Activated CD8-positive, alpha-beta memory T cell treated with anti-CD3 and anti-CD28 coated beads, Interleukin-2, amount 10 ng/mL, durations not matched to agents 7 days and 5 days (primary cell): ENCODE measurements around the gene CASQ2. TPM values are rescaled to one million over a fixed set of nuclear protein-coding genes. Genes with fewer than 3 reads are reported as not detected.

Experiments
- ATAC-seq: fragments of 150-1000 bp; cut with Tn5 transposase; one replicate; pipeline ENCODE4 v1.10.0; 2021; ENCODE audit warnings: moderate library complexity
- CTCF ChIA-PET: fragments of 350-600 bp; sonication (Branson Sonifier 250); formaldehyde crosslinking; loops from one replicate; lab custom pipeline; 2021; ENCODE audit warnings: antibody characterized with exemption; lab: Charles Lee
- DNase-seq: peaks from one replicate; pipeline ENCODE4 v3.0.0-alpha.2; 2020
- H3K27ac Mint-ChIP-seq: one replicate; pipeline ENCODE4 v1.8.0; 2021; ENCODE audit warnings: mild to moderate bottlenecking, mixed read lengths
- H3K27me3 Mint-ChIP-seq: one replicate; pipeline ENCODE4 v1.8.0; 2021; ENCODE audit warnings: mixed read lengths
- H3K36me3 Mint-ChIP-seq: one replicate; pipeline ENCODE4 v1.8.0; 2021; ENCODE audit warnings: mild to moderate bottlenecking, mixed read lengths
- H3K4me1 Mint-ChIP-seq: one replicate; pipeline ENCODE4 v1.8.0; 2021; ENCODE audit warnings: mixed read lengths
- H3K4me3 Mint-ChIP-seq: one replicate; pipeline ENCODE4 v1.8.0; 2021; ENCODE audit warnings: mild to moderate bottlenecking, moderate library complexity, mixed read lengths
- H3K9me3 Mint-ChIP-seq: one replicate; pipeline ENCODE4 v1.8.0; 2022; ENCODE audit warnings: low read depth, mixed read lengths
- total RNA-seq, 2 experiments: library from RNA; stranded (reverse); gene quantifications; one replicate each; pipeline ENCODE4 v1.2.3, GENCODE V29; 2021

The CASQ2 gene
- not detected for total RNA-seq

DNA sequence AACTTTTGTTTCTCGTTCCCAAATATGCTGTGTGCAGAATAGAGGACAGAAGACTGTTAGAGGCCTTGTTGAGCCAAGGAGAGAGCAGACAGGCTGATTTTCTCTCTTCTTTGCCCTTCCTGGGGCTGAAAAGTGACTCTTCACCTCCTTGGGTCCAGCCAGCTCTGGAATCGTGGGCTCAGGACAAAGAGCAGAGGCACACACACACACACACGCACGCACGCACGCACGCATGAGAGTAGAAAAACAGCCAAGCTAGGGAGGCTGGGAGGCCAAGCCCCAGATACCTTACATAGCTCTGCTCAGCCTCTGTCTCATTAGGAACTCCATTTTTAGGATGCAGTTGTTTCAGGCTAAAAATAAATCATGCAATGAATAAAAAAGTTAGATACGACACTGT lies at the start of gene CASQ2:
CASQ2 (minus strand) TSS at position 166 of the 400 bp plus-strand sequence. CDS start 173 bp downstream, outside the sequence.
- DNase-seq (no peak), ATAC-seq (no peak)
- no peaks in the 10 kb centered on the region for H3K4me1 Mint-ChIP-seq
- H3K36me3 Mint-ChIP-seq, result no peaks in the 10 kb centered on the region
- peaks cover 9% of the 10 kb centered on the region for H3K27me3 Mint-ChIP-seq
- H3K27ac Mint-ChIP-seq, result no peak within 1 kb of the TSS
- no peak within 1 kb of the TSS for H3K4me3 Mint-ChIP-seq
- CTCF ChIA-PET, result no interaction called here
- no peaks in the 10 kb centered on the region for H3K9me3 Mint-ChIP-seq

DNA sequence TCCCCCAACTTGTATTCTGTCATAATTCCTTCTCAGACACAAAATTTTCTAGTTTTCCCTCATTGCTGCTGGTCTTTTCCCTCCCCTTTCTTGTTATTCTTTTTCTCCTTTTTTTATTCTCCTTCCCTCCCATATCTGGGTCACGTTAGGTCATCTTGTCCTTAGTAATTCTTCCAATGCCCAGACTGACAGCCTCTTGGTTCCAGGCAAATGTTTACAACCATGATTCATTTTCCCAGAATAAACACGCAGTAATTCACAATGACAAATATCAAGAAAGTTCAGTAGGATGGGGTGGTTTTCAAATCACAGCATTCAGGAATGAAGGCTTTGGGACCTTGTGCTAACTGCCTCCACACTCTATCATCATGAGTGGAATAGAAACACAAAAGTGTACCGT lies 47.2 kb upstream of the CASQ2 start:
- H3K4me1 Mint-ChIP-seq, result no peaks in the 10 kb centered on the region
- no peak overlapping the region for H3K27ac Mint-ChIP-seq
- no peaks in the 10 kb centered on the region for H3K9me3 Mint-ChIP-seq
- H3K36me3 Mint-ChIP-seq, result no peaks in the 10 kb centered on the region
- ATAC-seq (no peak), DNase-seq (no peak)
- no peak overlapping the region for H3K4me3 Mint-ChIP-seq
- CTCF ChIA-PET, result interaction anchor here (0.8 kb wide), 1 partner anchor 205 kb away, joined by 3 read pairs; no protein-coding TSS in a partner anchor
- peaks cover 15% of the 10 kb centered on the region for H3K27me3 Mint-ChIP-seq

DNA sequence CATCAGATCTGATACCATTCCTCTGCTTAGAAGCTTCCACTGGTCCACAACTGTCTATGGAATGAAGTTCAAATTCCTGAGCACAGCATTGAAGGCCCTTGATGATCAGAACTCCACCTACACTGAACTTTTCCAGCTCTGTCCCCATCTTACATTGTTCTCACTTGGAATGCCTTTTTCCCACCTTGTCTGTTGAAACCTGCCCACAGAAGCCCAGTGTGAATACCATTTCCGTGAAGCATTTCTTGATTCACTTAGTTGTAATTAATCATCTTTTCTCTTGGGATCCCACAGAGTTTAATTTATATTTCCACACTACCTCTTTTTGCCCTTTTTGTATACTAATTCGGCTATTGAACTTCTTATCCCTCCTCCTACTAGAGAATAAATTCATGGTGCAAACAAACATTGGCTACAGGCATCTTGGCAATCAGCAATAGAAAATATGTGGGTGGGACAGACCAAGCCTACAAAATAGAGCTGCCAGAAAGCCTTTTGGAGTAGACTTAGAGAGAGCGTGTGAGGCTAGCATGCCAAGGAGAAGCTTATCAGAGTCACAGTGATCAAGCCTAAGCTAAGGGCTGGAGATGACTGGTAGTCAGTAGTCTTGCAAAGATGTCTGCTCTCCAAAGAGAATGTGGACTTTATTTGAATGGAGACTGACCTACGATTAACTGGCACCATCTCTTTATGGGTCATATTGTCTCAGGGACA lies 46.3 kb upstream of the CASQ2 start:
- Mint-ChIP-seq H3K4me1 (no peaks in the 10 kb centered on the region), H3K36me3 (no peaks in the 10 kb centered on the region), H3K4me3 (no peak overlapping the region), H3K27ac (no peak overlapping the region), H3K9me3 (no peaks in the 10 kb centered on the region), H3K27me3 (peaks cover 15% of the 10 kb centered on the region)
- no peak for DNase-seq
- CTCF ChIA-PET, result interaction anchor here (0.5 kb wide), 1 partner anchor 336 kb away, joined by 4 read pairs; no protein-coding TSS in a partner anchor
- no peak for ATAC-seq

DNA sequence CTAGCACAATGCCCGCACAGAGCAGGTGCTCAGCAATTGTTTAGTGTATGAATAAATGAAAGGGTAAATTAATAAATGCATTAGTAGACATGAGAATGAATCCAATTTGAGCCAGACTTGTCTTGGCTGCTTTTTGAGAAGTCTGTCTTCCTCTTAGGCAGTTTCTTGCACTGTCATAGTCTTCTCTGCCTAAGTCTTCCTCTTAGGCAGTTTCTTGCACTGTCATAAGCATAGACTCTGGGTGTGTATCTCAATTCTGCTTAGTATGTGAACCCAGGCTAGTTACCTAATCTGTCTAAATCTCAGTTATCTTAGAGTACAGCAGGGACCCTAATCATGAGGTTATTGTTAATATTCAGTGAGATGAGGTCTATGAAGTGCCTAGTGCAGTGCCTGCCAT lies 45.2 kb upstream of the CASQ2 start:
- H3K9me3 Mint-ChIP-seq, result no peaks in the 10 kb centered on the region
- no peaks in the 10 kb centered on the region for H3K4me1 Mint-ChIP-seq
- DNase-seq, result no peak
- peaks cover 10% of the 10 kb centered on the region for H3K27me3 Mint-ChIP-seq
- no peak overlapping the region for H3K27ac Mint-ChIP-seq
- H3K4me3 Mint-ChIP-seq, result no peak overlapping the region
- no peak for ATAC-seq
- H3K36me3 Mint-ChIP-seq, result no peaks in the 10 kb centered on the region
- CTCF ChIA-PET, result no interaction called here

DNA sequence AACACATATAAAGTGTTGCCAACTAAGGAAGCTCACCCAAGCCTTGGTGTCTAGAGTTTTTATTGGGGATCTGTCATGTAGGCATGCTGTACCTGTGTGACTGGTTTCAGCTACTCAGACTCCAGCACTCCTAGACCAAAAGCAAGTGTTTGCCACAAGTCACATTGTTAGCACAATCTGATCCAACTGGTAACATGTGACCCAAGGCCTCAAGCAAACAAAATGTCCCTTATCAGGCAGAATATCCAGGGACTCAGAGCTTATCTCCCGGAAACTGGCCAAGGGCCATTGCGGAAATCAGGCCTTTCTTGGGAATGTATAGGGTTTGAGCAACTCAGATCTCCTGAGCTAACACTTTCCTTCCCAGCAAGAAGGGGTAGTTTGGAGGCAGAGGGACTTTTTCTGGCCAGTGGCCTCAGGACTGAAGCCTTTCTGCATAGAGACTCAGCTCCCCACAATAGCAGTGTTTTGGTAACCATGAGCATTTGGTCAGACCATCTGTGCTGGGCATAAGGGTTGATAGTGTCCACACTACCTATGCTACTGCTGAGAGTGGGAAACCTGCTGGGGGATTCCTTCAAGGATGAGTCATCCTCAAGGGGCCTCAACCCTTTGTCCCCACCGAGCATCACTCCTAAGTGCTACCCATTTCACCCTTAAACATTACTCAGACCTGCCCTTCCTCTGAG lies 42.8 kb upstream of the CASQ2 start:
- Mint-ChIP-seq H3K27ac (no peak overlapping the region), H3K9me3 (no peaks in the 10 kb centered on the region)

DNA sequence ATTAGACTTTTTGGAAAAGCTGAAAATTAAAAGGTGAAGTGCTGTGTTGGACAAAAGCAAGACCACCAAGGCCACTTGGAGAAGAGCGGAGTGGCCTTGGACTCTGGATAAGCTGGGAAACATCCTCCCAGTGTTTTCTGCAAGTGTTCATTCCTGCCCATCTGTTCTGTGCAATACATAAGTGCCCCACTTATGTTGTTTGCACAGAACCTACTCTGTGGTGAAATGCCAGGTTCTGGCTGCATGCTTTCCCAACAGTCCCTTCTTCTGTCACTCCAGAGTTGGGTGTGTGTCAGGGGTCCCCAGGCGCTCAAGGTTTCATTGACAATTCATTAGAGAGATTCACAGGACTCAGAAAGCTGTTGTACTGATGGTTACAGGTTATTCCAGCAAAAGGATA lies 42.1 kb upstream of the CASQ2 start:
- H3K9me3 Mint-ChIP-seq, result no peaks in the 10 kb centered on the region
- peaks cover 9% of the 10 kb centered on the region for H3K27me3 Mint-ChIP-seq
- ATAC-seq, result no peak
- CTCF ChIA-PET, result interaction anchor here (5.9 kb wide), 1 partner anchor 172 kb away, joined by 61 read pairs; no protein-coding TSS in a partner anchor
- DNase-seq, result no peak
- H3K4me3 Mint-ChIP-seq, result no peak overlapping the region
- no peaks in the 10 kb centered on the region for H3K36me3 Mint-ChIP-seq
- H3K4me1 Mint-ChIP-seq, result peaks cover 1% of the 10 kb centered on the region
- H3K27ac Mint-ChIP-seq, result no peak overlapping the region

More for the DNA sequence above, 42.8 kb upstream of the CASQ2 start:
- H3K27me3 Mint-ChIP-seq, result peaks cover 9% of the 10 kb centered on the region
- ATAC-seq, result no peak
- CTCF ChIA-PET, result interaction anchor here (5.9 kb wide), 1 partner anchor 172 kb away, joined by 61 read pairs; no protein-coding TSS in a partner anchor
- no peaks in the 10 kb centered on the region for H3K36me3 Mint-ChIP-seq
- no peak for DNase-seq
- H3K4me3 Mint-ChIP-seq, result no peak overlapping the region
- H3K4me1 Mint-ChIP-seq, result peaks cover 1% of the 10 kb centered on the region

- H3K4me3 Mint-ChIP-seq, result no peak overlapping the region
- no peak overlapping the region for H3K27ac Mint-ChIP-seq
- H3K27me3 Mint-ChIP-seq, result peaks cover 7% of the 10 kb centered on the region
- ATAC-seq (no peak), DNase-seq (no peak)
- CTCF ChIA-PET, result interaction anchor here (1.3 to 5.9 kb wide), 2 partner anchors 173 to 210 kb away, joined by 3 to 61 read pairs; no protein-coding TSS in a partner anchor
- H3K4me1 Mint-ChIP-seq, result peaks cover 1% of the 10 kb centered on the region
- no peaks in the 10 kb centered on the region for H3K9me3 Mint-ChIP-seq
- no peaks in the 10 kb centered on the region for H3K36me3 Mint-ChIP-seq
Observed at GRCh38 chr1:115809847-115810246, 41.3 kb upstream of the CASQ2 start.

GRCh38 chr1:115809076-115809475 lies 40.6 kb upstream of the CASQ2 start:
- Mint-ChIP-seq H3K36me3 (no peaks in the 10 kb centered on the region), H3K27me3 (peaks cover 5% of the 10 kb centered on the region), H3K4me3 (no peak overlapping the region), H3K9me3 (no peaks in the 10 kb centered on the region), H3K27ac (no peak overlapping the region), H3K4me1 (peaks cover 1% of the 10 kb centered on the region)
- DNase-seq (no peak), ATAC-seq (no peak)
- CTCF ChIA-PET, result interaction anchor here (1.2 to 5.9 kb wide), 4 partner anchors 17 to 212 kb away, joined by 3 to 61 read pairs (median 3); no protein-coding TSS in a partner anchor

- Mint-ChIP-seq H3K27ac (no peak overlapping the region), H3K36me3 (no peaks in the 10 kb centered on the region), H3K27me3 (peaks cover 5% of the 10 kb centered on the region), H3K9me3 (no peaks in the 10 kb centered on the region), H3K4me1 (peaks cover 1% of the 10 kb centered on the region), H3K4me3 (no peak overlapping the region)
- CTCF ChIA-PET, result interaction anchor here (0.6 to 5.9 kb wide), 6 partner anchors 10 to 213 kb away, joined by 3 to 61 read pairs (median 4); no protein-coding TSS in a partner anchor
- DNase-seq (peak; percentile 61), ATAC-seq (no peak)
Observed at GRCh38 chr1:115807723-115808122, 39.2 kb upstream of the CASQ2 start.

GRCh38 chr1:115805597-115805996 lies 37.1 kb upstream of the CASQ2 start:
- ATAC-seq (no peak), DNase-seq (no peak)
- Mint-ChIP-seq H3K27me3 (peaks cover 5% of the 10 kb centered on the region), H3K4me3 (no peak overlapping the region), H3K9me3 (no peaks in the 10 kb centered on the region), H3K27ac (no peak overlapping the region), H3K36me3 (no peaks in the 10 kb centered on the region), H3K4me1 (peaks cover 1% of the 10 kb centered on the region)
- CTCF ChIA-PET, result interaction anchor here (3.7 kb wide), 1 partner anchor 215 kb away, joined by 13 read pairs; no protein-coding TSS in a partner anchor

DNA sequence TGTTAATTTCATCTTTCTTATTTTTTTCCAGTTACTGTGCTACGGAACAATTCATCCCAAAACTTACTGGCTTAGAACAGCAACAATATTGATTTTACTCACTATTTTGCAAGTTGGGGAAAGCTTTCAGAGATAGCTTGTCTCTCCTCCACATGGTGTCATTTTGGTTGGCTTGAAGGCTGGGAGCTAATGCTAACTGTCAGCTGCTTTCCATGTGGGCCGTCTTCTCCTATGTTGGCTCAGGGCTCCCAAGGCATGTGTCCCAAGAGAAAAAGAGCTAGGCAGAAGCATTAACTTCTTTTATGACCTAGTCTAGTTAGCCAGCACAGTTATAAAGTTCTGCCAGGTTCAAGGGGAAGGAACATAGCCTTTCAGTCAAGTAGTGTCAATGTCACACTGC lies 33.9 kb upstream of the CASQ2 start:
- no peak for ATAC-seq
- no peak overlapping the region for H3K4me3 Mint-ChIP-seq
- CTCF ChIA-PET, result interaction anchor here (1.1 to 3.5 kb wide), 2 partner anchors 117 to 179 kb away, joined by 3 to 15 read pairs; no protein-coding TSS in a partner anchor

GRCh38 chr1:115797486-115797885 lies 29.0 kb upstream of the CASQ2 start:
- Mint-ChIP-seq H3K9me3 (no peaks in the 10 kb centered on the region), H3K4me3 (no peak overlapping the region)
- CTCF ChIA-PET, result no interaction called here

More for the DNA sequence above, 33.9 kb upstream of the CASQ2 start:
- H3K9me3 Mint-ChIP-seq, result no peaks in the 10 kb centered on the region
- H3K4me1 Mint-ChIP-seq, result no peaks in the 10 kb centered on the region
- no peaks in the 10 kb centered on the region for H3K36me3 Mint-ChIP-seq
- H3K27me3 Mint-ChIP-seq, result peaks cover 10% of the 10 kb centered on the region
- no peak overlapping the region for H3K27ac Mint-ChIP-seq
- no peak for DNase-seq

GRCh38 chr1:115796897-115797296 lies 28.4 kb upstream of the CASQ2 start:
- CTCF ChIA-PET, result no interaction called here
- Mint-ChIP-seq H3K9me3 (no peaks in the 10 kb centered on the region), H3K27me3 (peaks cover 19% of the 10 kb centered on the region), H3K27ac (no peak overlapping the region), H3K36me3 (no peaks in the 10 kb centered on the region), H3K4me1 (no peaks in the 10 kb centered on the region), H3K4me3 (no peak overlapping the region)
- DNase-seq (no peak), ATAC-seq (no peak)

More at GRCh38 chr1:115797486-115797885, 29.0 kb upstream of the CASQ2 start:
- H3K4me1 Mint-ChIP-seq, result no peaks in the 10 kb centered on the region
- no peak for DNase-seq
- no peaks in the 10 kb centered on the region for H3K36me3 Mint-ChIP-seq
- H3K27me3 Mint-ChIP-seq, result peaks cover 19% of the 10 kb centered on the region
- ATAC-seq, result no peak
- H3K27ac Mint-ChIP-seq, result no peak overlapping the region
